Activated CD4-positive, CD25-positive, alpha-beta regulatory T cell (primary cell): Measurements from ENCODE around the gene ABL1.

Experiments
- DNase-seq, 4 experiments: peaks; one replicate each; lab custom pipeline; 2025; lab: John Stamatoyannopoulos, UW

The ABL1 gene

DNA sequence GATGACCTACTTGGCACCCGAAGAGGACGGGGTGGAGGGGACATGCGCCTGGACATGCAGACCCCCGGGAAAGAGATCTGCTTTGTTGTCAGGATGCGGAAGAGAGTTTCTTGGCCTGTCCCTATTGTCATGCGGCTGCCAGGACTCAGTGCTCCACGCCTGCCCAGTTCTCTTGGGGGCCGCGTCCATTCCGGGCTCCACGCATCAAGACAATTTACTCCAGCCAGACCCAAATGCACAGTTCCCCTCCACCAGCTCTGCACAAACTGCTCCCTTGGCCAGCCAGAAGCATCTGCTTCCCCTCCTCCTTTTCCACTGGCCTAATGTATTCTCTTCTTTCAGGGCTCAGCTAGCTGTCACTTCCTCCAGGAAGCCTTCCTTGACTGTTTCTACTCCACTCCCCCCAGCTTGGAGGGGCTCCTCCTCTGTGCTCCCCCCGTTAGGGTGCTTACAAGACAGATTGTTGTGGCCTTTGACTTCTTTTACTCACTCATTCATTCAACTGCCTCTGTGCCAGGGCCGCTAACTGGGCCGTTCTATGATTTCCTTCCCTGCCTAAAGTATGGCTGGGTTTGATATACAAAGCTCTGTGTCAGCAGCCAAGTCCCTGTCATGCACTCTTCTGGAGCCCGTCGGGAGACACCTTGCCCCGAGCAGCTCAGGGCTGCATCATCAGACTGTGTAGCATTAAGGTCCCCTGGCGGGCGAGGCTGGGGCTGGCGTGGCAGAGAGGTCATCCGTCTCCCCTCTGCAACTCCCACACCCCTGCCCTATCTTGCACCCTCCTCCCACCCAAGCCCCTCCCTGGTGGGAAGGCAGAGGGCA lies 97.4 kb downstream of the ABL1 start:
- no peak for DNase-seq

DNA sequence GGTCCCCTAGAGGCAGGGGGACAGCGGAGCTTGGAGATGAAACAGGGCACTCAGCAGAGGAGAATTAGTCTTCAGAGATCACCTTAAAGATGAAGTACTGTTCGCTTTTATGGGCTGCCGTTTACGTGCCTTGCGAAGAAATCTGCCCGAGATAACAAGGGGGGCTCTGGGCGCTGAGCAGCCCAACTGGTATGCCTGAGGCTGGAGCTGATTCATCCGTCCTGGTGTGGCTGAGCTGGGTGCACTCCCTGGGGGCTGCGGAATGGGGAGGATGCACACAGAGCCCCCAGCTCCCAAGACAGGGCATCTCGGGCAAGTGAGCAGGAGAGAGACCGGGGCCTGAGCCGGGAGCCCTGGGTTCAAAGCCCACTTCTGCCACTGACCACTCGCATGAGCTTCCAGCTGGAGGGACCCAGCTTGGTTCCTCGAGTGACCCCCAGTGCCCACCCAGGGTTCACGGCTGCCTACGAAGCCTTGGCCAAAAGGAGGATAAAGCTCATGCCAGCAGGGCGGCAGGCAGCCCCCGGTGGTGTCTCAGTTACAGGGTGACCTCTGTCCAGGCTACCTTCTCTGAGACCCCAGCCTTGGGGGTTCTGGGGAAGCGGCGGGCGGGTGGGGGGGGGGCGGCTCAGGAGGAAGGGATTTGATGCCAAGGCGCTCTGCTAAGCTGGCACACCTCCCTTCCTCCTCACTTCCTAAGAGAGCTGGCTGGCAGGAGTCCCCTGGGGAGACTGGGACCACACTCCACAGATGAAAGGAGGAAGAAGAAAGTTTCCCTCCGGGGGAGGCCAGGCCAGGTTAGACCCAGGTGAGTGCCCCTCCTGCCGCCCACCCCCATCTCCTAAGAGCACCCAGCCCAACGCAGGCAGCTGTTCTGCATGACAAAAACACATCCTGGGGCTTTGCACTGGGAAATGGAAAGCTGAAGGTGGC lies 98.3 kb downstream of the ABL1 start:
- no peak for DNase-seq

- DNase-seq, result no peak
These were observed 99.2 kb downstream of the ABL1 start for GRCh38 chr9:130934246-130934645.

DNA sequence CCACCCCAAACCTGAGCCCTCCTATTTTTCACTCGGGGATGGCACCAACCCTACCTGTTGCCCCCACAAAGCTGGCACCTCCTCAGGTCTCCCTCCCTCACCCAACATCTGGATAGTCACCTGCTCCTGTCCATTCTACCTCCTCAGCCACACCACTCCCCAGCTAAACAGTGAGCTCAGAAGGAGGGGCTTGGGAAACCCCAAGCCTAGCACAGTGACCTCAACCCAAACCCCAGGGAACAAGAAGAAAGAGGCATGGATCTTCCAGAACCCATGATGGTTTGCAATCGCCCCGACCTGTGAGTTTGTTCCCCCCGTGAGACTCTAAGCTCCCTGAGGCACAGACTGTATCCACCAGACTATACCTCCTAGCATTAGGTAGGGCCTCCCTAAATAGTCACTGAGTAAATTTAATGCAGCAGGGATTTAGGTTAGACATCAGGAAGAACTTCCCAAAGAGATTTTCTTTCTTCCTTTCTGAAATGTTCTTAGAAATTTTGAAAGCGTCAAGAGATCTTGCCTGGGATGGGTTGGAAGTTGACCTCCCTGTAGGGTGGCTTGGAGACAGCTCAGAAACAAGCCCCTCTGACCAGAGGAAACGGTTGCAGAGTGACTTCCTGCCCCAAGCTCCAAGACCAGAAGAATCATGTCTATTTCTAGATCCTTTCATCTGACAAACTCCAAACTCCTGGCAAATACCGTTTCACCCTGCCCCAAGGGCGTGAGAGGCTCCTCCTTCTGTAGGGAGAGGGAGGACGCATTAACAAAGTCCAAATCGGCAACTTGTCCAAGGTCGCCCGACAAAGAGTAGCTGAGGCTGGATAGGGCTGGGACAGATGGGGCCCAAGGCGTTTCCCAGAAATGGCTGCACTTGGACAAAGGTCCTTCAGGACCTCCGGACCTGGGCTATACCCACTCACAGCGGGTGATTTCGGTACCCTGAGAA lies 99.9 kb downstream of the ABL1 start:
- DNase-seq, result no peak

GRCh38 chr9:130935648-130936271 lies 100.7 kb downstream of the ABL1 start:
- no peak for DNase-seq

DNA sequence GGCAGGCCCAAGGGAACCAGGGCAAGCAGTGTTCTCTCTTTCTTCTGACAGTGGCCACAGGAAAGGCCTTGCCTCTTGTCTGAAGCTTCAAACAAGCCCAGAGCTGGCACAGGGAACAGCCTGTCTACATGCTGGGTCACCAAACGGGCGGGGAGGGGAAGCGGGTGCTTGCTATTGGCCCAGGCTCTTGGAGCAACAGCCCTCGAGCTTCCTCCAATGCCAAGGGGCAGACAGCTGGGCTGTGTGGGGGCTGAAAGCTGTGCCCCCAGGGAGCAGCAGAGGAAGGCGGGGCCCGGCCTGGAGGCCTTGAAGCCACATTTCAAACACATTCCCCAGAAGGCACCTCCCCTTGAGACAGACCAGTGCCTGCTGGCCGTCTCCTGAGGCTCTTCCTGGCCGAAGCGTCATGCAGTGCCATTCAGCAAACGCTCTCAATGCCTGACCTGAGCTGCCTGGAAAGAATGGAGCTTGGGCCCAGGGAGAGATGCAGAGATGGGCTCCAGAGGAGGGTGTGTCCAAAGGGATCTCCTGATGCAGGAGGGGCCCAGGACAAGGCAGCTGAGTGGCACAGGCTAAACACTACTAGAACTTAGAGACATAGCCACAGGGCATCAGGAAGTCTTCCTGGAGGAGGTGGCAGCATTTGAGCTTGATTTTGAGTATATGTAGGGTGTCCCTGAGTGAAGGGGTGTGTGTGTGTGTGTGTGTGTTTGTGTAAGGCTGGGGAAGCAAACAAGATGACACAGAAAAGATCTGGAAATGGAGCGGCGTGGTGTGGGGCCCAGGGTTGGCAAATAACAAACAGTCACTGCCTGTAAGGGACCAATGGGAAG lies 101.4 kb downstream of the ABL1 start:
- no peak for DNase-seq
